COLO668 (cell line): ENCODE results near the gene LMO2.

Experiments used
- DNase-seq: peaks from one replicate; lab custom pipeline; 2025; ENCODE audit not compliant: unreplicated experiment; lab: John Stamatoyannopoulos, UW

Gene LMO2

DNA sequence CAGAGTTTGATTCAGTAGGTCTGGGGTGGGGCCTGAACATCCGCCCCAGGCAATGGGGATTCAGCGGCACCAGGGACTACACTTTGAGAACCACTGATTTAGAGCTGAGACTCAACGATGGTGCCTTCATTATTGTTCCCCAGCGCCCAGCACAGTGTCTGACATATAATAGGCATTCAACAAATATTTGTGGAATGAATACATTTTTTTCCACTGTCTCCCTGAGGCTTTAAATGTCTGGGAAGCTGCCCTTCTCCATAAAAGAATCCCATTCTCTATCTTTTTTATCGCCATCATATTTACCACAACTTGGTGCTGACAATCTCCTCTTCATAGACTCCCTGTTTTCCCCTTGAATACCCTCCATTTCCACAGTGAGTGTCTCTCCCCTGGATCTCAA is 23.6 kb upstream of the LMO2 start:
- no peak for DNase-seq

GRCh38 chr11:33913991-33914390 is 22.1 kb upstream of the LMO2 start:
- no peak for DNase-seq

- DNase-seq: peak; percentile 12
Observed at GRCh38 chr11:33912405-33913361, 20.8 kb upstream of the LMO2 start.

- DNase-seq: no peak
Observed at GRCh38 chr11:33910958-33911339, 19.1 kb upstream of the LMO2 start.

GRCh38 chr11:33910296-33910957 is 18.6 kb upstream of the LMO2 start:
- DNase-seq: no peak

- no peak for DNase-seq
Observed at GRCh38 chr11:33909552-33909951, 17.7 kb upstream of the LMO2 start.

GRCh38 chr11:33909150-33909549 is 17.3 kb upstream of the LMO2 start:
- no peak for DNase-seq

- no peak for DNase-seq
Observed at GRCh38 chr11:33907421-33907820, 15.5 kb upstream of the LMO2 start.

- DNase-seq: no peak
Observed at GRCh38 chr11:33906484-33907186, 14.8 kb upstream of the LMO2 start.

DNA sequence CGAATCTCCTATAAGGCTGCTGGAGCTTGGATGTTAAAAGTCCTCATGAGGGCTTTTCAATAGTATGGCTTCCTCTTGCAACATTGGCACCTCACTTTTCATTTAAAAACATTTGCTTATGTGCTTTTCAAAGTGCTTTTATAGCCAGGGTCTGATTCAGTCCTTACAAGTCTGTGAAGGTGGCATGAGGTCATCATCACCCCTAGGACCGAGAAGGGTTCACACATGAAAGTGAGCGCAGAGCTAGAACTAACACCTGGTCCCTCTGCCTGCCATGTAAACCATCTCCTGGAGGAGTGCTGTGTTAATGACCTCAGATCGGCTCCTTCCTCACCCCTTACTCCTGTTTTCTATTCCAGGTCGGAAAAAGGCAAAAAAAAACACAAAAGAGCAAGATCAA is 12.2 kb upstream of the LMO2 start:
- DNase-seq: no peak

DNA sequence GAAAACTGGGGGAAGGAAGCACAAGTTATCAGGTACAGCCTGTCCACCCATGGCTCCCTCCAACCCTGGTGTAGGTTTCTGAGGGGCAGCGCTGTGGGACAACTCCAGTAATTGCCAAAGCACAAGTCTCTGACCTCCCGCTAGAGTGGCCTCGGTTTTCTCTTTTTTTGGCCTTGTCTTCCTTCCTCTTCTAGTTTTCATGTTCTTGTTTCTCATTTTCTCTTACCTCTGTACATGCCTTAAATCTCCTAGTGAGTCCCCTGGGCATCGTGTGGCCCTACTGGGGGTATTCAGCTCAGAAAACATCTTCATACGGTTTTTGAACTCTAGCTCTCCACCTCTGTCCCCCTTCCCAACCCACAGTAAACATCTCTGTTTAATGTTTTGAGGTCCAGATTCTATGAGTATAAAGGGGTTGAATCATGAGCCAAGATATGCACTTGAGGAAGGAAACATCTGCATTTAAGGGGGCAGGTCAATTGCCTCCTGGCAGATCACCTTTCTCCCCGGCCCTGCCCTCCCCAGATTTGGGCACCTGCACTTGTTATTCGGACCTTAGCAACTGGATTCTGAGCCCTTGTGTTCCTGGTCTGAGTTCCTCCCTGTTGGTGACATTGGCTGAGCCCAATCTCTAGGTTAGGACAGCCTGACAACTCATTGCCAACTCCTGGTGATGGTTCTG is 8.4 kb upstream of the LMO2 start:
- no peak for DNase-seq

GRCh38 chr11:33899400-33900037 is 7.6 kb upstream of the LMO2 start:
- no peak for DNase-seq

DNA sequence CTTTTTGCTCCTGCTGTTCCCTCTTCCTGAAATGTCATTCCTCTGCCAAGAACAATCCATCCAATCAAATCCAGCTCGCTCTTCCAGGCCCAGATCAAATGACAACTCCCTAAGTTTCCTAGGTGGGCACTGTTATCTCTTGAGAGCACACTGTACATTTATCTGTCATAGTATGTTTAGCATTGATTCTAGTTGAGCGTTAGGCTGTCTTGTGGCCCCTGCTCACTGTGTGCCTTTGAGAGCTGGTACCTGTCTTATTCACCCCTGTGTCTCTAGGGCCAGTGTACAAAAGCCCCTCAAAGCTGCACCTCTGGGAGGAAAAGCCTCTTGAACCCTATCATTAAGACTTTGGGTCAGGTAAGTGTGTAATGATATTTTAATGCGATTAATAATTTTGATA is 7.1 kb upstream of the LMO2 start:
- DNase-seq: no peak

DNA sequence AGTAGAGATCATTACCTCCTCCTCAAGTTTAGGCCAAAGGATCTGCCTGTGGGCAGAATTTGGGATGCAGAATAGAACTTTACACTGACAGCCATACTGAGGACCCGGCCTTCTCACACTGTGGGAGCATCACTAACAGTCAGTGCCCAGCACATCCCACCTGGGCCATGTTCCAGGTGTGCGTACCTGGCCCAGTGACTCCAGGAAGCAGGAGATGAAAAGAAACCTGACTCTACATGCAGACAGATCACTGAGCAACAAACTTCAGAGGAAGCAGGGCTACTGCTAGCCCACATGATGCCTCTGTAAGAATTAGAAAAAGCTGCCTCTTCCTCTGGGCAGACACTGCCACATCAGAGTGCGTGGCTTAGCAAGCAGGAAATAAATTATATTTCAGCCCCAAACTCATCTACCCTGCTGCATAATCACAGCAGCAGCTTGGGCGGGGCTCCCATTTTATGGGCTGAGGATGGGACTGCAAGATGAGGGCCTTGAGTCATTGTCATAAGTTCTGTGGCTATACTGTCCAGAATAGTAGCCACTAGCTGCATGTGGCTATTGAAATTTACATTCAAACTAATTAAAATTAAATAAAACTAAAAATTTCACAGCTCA is 6.0 kb upstream of the LMO2 start:
- no peak for DNase-seq

DNA sequence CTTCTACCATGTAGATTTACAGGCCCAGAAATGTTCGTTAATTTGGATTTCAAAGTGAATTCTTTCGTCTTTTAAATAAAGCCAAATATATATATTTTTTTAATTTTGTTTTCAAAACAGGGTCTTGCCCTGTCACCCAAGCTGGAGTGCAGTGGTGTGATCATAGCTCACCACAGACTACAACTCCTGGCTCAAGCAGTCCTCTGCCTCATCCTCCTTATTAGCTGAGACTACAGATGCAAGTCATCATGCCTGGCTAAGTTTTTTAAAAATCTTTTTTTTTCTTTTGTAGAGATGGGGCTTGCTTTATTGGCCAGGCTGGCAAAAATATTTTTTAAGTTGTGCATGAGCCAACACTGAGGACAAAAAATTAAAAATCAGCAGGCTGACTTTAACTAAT is 5.0 kb upstream of the LMO2 start:
- no peak for DNase-seq

GRCh38 chr11:33895752-33896137 is 3.9 kb upstream of the LMO2 start:
- no peak for DNase-seq

- DNase-seq: no peak
Observed at GRCh38 chr11:33894398-33894746, 2.5 kb upstream of the LMO2 start.

- DNase-seq: no peak
Observed at GRCh38 chr11:33893711-33894397, 2.0 kb upstream of the LMO2 start.

DNA sequence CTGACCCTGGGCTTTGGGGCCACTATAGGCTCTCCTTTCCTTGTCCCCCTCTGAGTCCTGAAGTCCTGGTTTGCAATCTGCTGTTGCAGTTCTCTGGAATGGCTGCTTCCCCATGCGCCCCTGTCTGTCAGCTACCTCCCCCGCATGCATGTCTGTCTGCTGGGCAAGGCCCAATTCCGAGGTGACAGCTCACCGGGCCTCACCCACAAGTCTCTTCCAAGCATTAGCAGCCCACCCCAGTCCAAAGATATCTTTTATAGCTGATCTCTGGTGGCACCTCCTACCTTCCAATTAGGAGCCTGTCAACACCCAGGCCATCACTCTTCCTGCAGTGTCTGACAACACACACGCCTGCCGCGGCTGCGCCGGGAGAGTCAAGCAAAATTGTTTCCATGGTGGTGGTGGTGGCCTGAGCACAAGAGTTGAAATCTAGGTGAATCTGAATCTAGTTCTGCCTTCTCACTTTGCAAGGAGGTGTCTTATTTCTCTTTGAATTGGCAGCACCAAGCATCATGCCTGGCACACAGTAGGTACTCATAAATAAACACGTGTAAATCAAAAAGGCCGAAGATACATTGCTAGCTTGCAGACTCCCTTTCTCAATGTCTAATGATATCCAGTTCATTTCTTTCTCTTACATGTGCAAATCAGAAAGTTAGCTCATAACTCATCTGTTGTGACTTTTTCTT is 1.2 kb upstream of the LMO2 start:
- DNase-seq: no peak
